Esophagus squamous epithelium (tissue), 4 donors: ENCODE data around the gene B3GNT3.

Experiments
- CTCF ChIP-seq, 6 experiments: fragments of 450-650 bp in 4 of 6; fragments of 200-600 bp in 2 of 6; sonication (generic) in 2 of 6; IDR thresholded peaks; one replicate each; pipeline ENCODE4 v1.5.1; 2016 to 2019; ENCODE audit warnings: antibody characterized with exemption in 6 of 6, mild to moderate bottlenecking in 4 of 6, moderate library complexity in 4 of 6
- POLR2A ChIP-seq, 4 donors: fragments of 450-650 bp; IDR thresholded peaks; one replicate each; pipeline ENCODE4 v1.6.1; 2017; ENCODE audit warnings: antibody characterized with exemption in 4 of 4, mild to moderate bottlenecking in 4 of 4, moderate library complexity in 3 of 4

- no peak for TF ChIP-seq CTCF (IDR thresholded peaks at IDR 0.05)
- no peak for TF ChIP-seq POLR2A (IDR thresholded peaks at IDR 0.05)
Observed at GRCh38 chr19:17749912-17750317, 45.0 kb upstream of the B3GNT3 start.
